ENCODE measurements around the gene STPG3.
A peak's percentile ranks its signal among the peaks of the same experiment; 100 is the strongest.
"Not testable (repeated sequence)": the region's sequence is repeated elsewhere in the genome, so short reads cannot be mapped to it uniquely, and the experiment has no call there.

STPG3 gene

DNA sequence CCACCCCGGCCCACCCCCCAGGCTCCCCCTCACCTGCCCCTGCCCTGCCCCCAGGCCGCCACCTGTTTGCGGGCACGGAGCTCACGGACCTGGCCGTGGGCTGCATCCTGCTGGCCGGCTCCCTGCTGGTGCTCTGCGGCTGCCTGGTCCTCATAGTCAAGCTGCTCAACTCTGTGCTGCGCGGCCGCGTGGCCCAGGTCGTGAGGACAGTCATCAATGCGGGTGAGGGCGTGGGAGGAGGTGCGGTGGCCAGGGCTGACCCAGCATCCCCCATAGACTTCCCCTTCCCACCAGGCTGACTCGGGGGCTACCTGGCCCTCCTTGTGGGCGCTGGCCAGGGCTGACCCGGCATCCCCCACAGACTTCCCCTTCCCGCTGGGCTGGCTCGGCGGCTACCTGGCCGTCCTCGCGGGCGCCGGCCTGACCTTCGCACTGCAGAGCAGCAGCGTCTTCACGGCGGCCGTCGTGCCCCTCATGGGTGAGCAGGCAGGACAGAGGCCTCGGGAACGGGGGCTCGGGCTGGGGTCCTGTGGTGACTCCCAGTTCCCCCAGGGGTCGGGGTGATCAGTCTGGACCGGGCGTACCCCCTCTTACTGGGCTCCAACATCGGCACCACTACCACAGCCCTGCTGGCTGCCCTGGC lies 16.9 kb upstream of the STPG3 start:
- DNase-seq = no peak

DNA sequence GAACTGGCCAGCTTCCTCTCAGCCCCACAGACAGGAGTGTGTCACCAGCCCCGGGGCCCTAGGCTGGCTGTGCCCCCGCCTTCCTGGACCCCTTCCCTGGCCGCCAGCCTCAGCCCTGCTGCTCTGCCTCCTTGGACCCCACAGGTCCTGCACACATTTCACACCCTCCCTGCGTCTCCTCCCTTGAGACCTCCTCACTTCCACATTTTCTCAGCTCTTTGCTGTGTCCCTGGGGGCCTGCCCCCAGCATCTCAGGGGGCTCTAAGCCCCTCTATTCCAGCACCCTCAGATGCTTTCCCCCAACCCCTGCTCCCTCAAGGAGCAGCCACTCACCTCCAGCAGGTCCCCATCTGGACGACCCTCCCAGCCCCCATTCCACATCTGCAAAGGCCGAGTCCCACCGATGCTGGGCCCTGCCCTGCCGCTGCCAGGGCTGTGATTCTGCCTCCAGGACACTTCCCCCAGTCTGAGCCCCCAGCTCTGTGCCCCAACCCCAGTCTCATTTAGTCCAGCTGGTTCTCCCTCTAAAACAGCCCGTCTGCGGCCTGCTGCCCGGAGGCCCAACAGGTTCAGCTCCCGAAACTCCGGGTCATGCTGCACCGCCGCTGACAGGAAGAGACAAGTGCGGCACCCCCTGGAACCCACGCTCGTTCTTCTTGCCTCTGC lies 16.2 kb upstream of the STPG3 start:
- no peak for DNase-seq

DNA sequence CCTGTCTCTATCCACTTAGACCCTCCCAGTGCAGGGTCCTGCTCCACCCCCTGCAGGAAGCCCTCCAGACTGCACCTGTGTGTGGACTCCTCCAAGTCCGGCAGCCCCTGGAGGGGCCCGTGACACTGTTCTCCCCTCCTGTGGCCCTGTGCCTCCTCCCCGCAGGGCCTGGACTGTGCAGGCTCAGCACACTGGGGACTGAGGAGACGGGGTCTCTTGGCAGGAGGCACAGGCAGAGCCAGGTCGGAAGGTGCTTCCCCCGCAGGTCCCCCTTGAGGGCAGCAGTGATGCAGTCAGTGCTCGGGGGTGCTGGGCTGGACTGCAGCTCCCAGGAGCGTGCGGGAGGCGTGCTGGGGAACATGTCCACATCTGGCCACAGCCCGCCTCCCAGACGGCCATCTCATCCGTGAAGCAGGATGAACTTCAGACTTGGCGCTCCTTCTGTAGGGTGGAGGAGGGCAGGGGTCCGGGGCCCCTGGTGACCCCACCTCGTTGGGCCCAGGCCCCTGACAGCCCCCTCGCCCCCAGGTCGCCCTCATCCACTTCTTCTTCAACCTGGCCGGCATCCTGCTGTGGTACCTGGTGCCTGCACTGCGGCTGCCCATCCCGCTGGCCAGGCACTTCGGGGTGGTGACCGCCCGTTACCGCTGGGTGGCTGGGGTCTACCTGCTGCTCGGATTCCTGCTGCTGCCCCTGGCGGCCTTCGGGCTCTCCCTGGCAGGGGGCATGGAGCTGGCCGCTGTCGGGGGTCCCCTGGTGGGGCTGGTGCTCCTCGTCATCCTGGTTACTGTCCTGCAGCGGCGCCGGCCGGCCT lies 15.5 kb upstream of the STPG3 start:
- DNase-seq = no peak

DNA sequence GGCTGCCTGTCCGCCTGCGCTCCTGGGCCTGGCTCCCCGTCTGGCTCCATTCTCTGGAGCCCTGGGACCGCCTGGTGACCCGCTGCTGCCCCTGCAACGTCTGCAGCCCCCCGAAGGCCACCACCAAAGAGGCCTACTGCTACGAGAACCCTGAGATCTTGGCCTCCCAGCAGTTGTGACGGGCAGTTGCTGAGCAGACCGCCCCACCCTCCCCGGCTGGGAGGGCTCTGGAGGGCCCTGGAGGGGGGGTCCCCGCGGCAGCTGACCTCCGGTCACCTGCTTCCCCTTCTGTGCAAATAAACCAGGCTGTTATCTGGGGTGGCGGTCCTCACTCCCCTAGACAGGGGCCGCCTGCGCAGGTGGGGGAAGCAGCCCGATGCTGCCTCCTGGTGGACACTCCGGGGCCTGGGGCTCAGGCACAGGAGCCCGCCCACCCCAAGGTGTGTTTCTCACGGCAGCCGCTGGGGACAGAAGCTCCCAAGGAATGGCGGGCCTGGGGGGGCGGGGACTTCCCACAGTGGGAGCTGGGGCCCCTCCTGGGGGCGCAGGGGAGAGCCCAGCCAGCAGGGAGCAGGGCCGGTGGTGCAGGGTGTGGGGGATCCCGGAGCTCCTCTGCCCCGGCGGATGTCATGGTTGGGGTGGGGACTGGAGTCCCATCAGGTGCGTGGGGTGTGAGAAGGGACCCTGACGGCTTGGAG lies 14.7 kb upstream of the STPG3 start:
- DNase-seq = peak; percentile 86

DNA sequence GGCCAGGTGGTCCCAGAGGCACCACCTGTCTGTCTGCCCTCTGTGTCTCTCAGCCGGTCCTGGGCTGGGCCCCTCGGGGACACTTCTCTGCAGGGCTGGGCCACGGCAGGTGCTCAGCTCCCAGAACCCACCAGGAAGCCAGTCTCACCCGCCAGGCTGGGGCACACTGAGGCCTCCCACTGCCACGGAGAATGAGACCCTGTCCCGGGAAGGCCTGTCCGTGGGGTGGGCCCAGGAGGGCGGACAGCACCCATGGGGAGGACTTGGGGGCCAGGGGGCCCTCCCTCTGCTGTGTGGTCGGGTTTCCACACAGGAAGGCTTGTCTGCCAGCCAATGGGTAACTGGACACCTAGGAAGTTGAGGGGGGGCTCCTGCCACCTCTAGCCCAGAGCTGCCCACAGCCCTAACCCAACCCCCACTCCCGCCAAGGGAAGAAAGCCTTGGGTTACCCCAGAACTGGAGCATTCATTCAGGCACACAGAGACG lies 14.1 kb upstream of the STPG3 start:
- no peak for DNase-seq

DNA sequence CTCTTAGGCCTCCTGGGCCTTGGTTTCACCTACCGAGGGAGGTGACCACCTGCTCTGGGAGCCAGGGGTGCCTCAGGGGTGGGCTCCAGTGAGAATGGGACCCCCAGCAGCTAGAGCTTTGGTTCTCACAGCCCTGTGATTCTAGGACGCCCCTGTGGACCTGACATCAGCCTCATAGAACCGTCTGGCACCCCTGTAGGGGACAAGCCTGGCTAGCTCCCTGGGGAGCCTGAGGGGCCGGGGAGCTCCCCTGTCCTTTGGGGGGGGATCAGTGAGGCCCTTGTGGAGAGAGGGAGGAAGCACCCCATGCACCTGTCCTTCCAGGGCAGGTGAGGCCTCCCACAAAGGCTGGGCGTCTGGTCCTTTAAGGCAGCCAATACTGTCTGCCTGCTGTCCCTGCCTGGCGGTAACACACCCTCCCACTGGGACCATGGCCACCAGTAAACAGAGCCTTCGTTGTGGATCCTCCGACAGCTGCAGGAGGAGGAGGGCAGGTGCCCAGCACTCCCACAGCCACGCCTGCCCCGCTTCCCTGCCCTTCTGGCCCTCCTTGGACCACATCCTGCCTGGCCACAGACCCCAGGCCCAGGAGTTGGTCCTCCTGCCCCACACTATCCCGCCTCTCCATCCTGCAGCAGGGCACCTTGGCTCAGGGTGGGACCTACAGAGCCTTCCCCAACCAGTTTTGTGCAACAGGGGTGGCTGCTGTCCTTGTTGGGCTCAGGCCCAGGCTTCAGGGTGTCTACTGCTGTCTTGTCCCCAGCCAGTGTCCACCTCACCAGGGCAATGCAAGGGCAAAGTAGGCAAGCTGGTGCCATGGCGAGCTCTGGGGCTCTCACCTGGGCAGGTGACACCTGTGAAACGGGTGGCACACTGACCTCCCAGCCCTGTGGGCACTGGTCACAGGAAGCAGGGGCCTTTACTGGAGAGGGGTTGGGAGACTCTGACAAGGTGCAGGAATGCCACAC lies 13.0 kb upstream of the STPG3 start:
- no peak for DNase-seq

DNA sequence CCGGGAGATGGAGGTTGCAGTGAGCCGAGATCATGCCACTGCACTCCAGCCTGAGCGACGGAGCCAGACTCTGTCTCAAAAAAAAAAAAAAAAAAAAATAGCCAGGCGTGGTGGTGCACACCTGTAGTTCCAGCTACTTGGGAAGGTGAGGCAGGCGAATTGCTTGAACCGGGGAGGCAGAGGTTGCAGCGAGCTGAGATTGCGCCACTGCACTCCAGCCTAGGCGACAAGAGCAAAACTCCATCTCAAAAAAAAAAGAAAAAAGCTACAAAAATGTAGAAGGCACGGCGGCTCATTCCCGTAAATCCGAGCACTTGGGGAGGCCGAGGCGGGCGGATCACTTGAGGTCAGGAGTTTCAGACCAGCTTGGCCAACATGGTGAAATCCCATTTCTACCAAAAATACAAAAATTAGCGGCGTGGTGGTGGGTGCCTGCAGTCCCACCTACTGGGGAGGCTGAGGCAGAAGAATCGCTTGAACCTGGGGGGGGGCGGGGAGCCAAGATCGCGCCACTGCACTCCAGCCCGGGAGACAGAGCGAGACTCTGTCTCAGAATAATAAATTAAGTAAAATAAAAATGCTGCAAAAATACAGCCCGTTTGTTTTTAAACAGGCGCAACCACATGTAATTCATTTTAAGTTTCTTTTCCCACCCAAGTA lies 11.4 kb upstream of the STPG3 start:
- not testable (repeated sequence) for DNase-seq

DNA sequence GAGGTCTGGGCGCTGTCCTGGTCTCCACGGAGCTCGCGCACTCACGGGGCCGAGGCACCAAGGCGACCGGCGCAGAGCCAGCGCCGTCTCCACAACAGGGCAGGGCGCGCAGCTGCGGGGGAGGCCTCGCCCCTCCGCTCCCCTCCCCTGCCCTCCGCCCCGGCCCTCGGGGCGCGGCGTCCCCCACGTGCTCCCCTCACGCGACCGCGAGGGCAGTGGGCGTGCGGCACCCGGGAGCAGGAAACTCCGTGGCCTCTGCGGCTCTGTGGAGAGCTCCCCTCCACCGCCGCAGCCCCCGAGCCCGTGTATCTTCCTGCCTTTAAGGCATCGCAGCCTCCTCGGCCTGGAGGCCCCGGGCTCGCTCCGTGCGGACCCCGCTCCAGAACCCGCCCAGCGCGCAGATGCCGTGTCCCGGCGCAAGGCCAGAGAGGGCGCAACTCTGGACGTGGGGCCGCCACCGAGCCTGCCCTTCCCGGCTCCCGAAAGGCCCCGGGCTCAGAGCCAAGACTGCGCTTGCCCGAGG lies 10.7 kb upstream of the STPG3 start:
- peak; percentile 88 for DNase-seq

DNA sequence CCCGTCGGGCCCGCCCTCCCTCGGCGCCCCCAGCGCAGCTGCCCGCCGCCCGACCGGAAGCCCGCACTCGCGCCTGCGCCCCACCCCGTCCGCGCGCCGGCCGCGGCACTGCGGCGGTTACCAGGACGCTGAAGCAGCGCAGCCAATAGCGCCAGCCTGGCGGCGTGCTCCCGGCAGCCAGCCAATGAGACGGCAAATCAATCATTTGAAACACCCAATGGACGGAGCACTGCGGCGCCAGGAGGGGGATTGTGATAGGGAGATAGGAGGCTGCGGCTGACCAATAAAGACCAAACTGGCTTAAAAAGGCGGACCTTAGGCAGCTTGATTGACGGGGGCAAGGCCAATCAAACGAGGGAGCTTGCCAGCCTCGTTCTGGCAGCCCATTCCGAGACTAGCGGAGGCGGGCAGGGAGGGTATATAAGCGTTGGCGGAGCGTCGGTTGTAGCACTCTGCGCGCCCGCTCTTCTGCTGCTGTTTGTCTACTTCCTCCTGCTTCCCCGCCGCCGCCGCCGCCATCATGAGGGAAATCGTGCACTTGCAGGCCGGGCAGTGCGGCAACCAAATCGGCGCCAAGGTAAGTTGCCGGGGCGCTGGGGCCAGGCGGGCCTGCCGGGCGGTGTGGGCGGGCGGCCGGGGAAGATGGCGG lies 10.1 kb upstream of the STPG3 start, which contains the start of gene TUBB4B:
TSS of gene TUBB4B (plus strand) at position 447 of the 649 bp plus-strand sequence. CDS start at position 521, 74 bp downstream.
- DNase-seq = peak; percentile 100

DNA sequence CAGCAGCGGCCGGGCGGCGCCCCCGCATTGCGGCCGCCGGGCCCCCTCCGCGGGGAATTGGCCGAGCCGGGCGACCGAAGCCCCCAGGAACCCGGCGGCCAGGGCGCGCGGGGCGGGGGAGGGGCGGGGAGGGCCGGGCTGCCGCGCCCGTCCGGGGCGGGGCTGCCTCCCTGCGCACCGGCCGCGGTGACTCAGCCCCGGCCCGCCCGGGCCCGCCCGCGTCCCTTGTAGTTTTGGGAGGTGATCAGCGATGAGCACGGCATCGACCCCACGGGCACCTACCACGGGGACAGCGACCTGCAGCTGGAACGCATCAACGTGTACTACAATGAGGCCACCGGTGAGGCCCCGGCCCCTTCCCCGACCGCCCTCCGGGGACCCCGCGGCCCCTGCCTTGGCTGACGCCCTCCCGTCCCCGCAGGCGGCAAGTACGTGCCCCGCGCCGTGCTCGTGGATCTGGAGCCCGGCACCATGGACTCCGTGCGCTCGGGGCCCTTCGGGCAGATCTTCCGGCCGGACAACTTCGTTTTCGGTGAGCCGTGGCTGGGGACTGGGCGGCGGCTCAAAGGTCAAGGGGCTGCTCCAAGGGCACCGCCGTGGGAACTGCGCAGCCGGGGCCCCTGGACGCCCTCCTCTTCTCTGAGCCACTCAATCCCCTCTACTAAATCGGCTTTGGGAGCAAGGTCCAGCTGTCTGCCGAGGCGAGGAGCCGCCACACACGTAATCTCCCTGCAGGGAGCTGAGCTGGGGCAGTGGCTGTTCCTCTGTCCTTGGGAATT lies 9.4 kb upstream of the STPG3 start:
- no peak for DNase-seq

DNA sequence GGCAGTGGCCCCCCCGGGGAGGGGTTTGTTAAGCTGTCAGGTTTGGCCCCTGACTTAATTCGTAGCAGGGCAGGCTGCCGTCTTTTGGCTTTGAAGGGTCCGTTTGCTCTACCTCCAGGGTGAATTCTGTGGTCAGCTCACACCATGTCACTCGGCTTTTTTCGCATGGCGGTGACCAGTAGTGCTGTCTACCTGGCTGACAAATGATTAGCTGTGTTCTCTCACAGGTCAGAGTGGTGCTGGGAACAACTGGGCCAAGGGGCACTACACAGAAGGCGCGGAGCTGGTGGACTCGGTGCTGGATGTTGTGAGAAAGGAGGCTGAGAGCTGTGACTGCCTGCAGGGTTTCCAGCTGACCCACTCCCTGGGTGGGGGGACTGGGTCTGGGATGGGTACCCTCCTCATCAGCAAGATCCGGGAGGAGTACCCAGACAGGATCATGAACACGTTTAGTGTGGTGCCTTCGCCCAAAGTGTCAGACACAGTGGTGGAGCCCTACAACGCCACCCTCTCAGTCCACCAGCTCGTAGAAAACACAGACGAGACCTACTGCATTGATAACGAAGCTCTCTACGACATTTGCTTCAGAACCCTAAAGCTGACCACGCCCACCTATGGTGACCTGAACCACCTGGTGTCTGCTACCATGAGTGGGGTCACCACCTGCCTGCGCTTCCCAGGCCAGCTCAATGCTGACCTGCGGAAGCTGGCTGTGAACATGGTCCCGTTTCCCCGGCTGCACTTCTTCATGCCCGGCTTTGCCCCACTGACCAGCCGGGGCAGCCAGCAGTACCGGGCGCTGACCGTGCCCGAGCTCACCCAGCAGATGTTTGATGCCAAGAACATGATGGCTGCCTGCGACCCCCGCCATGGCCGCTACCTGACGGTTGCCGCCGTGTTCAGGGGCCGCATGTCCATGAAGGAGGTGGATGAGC lies 8.6 kb upstream of the STPG3 start:
- no peak for DNase-seq

DNA sequence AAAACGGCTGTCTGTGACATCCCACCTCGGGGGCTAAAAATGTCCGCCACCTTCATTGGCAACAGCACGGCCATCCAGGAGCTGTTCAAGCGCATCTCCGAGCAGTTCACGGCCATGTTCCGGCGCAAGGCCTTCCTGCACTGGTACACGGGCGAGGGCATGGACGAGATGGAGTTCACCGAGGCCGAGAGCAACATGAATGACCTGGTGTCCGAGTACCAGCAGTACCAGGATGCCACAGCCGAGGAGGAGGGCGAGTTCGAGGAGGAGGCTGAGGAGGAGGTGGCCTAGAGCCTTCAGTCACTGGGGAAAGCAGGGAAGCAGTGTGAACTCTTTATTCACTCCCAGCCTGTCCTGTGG lies 7.8 kb upstream of the STPG3 start:
- DNase-seq = not testable (repeated sequence)

DNA sequence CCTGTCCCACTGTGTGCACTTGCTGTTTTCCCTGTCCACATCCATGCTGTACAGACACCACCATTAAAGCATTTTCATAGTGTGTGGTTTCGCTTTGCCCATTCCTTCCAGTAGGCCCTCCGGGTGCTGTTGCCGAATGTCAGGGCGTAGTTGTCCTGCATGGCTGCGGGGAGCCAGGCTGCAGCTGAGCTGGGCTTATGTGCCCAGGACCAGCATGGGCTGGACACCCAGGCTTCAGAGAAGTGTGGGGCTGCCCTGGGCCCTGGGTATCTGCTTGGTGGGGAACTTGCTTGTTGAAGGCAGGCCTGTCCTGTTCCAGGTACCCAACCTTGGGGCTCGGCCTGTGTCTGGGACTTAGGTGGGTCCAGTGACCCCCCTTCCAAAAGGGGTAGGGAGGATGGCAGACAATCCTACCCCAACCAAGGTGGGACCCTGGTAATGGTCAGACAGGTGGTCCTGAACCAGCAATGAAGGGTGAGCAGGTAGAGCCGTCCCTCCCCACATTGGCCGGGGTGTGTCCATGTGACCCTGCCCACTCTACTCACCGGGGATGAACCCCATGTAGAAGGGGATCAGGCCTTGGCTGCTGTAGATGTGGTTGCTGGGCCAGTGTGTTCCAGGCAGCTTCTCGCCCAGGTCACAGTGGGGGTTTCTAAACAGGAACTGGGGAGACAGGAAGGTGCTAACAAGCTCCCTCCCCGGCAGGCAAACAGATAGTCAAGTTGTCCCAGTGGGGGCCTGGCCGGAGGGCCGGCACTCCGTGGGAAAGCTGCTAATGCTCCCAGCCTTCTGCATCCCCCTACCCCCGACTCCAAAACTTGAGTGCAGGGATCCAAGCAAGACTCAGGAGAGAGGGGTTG lies 7.2 kb upstream of the STPG3 start:
- no peak for DNase-seq

DNA sequence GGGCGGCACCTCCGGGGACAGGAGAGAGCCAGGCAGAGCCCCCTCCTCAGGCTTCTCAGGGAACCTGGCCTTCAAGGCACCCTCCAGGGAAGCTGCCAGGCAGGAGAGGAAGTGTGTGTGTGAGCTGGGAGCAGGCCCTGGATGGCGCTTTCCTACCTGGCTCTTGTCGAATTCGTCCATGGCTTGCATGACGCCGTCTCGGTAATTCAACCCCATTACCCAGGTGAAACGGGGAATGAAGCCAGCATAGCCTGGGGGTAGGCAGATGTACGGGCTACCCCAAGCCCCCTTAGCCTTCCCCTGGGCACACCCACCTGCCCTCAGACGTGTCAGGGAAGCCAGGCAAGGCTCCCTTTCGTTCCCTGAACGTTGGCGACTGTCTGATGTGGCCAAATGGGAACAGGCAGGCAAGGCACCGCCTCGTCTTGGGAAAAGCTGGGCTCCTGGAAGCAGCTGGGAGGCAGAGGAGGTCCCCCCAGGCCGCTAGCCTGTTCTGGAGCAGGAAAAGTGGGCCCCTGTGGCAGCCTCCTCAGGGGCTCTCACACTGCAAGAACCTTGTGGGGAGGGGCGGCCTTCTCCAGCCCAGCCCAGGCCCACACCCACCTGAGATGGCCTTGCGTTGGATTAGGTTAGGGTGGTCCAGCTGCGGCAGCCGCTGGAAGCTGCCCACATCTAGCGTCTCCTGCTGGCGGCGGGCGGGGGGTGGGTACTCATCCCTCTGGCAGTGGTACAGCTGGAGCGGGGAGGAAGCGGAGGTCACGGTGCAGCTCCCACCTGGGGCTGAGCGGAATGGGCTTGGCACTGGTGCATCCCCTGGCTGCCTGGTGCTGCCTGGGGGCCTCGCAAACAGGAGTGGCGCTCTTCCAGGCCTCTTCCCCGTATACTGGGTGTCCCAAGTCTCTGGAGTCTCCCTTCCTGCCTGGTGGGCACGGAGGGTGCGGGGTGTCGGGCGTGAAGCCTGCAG lies 6.3 kb upstream of the STPG3 start:
- no peak for DNase-seq

DNA sequence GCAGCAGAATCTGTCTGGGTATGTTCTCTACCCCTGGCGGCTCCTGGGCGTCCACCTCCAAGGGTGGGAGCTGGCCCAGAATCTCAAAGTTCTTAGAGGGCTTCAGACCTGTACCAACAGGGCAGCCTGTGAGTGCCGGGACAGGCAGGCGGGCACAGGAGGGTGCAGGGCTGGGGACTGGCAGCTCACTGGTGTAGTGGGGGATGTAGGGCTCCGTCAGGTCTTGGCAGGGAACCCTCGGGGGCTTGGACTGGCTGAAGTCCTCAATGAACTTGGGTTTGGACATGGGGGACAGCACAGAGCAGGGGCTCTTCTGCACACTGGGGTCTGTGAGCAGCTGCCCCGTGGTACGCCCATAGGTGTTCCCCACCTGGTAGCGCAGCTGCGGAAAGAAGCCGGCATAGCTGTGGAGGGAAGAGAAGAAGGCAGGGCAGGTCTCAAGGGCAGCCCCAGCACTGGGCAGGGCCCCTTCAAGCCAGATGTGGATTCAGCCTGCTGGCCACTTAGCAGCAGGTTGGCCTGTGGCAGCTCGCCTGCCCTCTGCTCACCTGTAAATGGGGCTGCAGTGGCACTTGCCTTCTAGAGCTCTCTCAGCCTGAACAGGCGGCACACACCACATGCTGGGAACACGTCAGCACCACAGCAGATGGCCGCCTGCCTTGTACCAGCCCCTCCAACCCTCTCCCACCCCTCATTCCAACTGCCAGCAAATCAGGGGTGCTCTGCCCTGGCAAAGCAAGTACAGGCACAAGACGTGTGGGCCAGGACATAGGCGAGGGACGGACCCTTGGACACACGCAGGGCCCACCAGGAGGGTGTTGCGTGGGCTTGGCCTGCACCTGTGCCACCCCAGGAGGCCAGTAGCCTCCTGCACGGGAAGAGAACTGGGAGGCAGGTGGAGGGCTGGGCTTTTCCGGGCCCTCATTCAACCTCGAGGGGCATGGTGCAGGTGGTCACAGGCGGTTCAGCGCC lies 5.3 kb upstream of the STPG3 start:
- no peak for DNase-seq

Data from left hindlimb (tissue), 1 donor.